GM19455 (cell line): Measurements from ENCODE around the gene KRTAP9-9.
"Not testable (repeated sequence)": the region's sequence is repeated elsewhere in the genome, so short reads cannot be mapped to it uniquely, and the experiment has no call there.

Source experiments
- ATAC-seq: cut with Tn5 transposase; IDR thresholded peaks from one replicate; pipeline ENCODE4 v1.9.1; 2021; ENCODE audit not compliant: unreplicated experiment

The KRTAP9-9 gene

DNA sequence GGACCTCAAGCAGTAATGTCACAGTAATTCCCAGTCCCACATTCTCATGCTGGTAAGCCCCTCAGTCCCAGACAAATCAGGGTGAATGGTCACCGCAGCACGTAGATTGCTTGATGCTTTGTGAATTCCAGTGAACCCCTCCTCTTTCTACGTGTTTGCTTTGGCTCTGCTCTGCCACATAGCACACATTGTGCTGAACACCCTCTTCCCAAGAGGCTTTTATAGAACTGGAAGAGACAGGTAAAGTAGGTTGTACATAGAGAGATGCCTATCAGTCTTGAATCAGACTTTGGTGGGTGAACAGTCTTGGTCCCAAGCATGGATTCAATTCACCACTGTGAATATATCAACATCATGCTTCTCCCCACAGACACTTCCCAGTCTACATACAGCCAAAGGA is 9.4 kb downstream of the KRTAP9-9 start:
- no peak for ATAC-seq

DNA sequence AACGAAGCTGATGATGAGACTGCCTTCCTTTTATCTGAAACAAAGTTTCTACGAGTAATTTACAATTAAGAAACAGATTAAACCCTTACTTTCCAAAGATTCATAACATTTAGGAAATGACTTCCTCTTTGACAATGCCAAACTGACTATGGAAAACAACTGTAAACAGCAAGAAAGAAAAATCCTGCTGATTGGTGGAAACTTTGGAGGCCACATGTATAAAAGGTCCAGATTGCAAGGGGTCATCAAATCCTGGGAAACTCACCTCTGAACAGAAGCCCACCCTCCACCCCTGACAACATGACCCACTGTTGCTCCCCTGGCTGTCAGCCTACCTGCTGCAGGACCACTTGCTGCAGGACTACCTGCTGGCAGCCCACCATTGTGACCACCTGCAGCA is 9.9 kb downstream of the KRTAP9-9 start, which contains the start of gene KRTAP9-6:
TSS of gene KRTAP9-6 (plus strand) at position 301 of the 400 bp plus-strand sequence. CDS start at position 301, 0 bp downstream.
- ATAC-seq, result no peak

DNA sequence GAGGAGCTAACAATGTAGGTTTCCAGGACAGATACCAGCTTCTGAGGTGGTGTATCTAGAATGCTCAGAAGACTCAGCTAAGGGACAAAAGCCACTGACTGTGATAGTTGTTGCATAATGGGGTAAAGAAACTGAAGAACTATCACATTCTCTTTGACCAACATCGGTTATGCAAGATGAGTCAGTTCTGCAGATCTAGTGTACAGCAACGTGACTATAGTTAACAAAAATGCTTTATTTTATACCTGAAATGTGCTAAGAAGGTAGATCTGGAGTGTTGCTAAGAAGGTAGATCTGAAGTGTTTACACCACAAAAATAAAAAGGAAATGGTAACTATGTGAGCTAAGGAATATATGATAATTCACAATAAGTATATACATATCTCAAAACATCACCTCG is 12.5 kb downstream of the KRTAP9-9 start:
- ATAC-seq, result no peak

DNA sequence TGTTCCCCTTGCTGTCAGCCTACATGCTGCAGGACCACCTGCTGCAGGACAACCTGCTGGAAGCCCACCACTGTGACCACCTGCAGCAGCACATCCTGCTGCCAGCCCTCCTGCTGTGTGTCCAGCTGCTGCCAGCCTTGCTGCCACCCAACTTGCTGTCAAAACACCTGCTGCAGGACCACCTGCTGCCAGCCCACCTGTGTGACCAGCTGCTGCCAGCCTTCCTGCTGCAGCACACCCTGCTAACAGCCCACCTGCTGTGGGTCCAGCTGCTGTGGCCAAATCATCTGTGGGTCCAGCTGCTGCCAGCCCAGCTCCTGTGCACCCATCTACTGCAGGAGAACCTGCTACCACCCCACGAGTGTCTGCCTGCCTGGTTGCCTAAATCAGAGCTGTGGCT is 16.1 kb downstream of the KRTAP9-9 start:
- not testable (repeated sequence) for ATAC-seq

DNA sequence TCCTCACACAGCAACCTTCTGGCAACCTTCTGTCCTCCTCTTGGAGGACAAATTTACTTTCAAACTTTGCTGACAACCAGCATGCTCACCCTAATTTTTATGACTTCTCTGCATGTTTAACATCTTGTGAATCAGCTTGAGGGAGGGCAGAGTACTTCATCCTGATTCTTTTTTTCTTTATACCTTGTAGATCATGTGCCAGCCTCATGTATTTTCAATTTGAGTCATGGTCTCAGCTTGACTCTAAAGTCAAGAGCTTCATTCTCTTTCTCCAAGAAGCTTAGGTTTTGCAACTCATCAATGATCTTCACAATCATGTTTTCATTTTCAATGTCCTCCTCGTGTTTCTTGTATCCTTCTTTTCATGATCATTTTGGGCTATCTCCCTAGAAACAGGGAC is 16.7 kb downstream of the KRTAP9-9 start:
- no peak for ATAC-seq

DNA sequence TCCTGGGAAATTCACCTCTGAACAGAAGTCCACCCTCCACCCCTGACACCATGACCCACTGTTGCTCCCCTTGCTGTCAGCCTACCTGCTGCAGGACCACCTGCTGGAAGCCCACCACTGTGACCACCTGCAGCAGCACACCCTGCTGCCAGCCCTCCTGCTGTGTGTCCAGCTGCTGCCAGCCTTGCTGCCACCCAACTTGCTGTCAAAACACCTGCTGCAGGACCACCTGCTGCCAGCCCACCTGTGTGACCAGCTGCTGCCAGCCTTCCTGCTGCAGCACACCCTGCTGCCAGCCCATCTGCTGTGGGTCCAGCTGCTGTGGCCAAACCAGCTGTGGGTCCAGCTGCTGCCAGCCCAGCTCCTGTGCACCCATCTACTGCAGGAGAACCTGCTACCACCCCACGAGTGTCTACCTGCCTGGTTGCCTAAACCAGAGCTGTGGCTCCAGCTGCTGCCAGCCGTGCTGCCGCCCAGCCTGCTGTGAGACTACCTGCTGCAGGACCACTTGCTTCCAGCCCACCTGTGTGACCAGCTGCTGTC is 20.5 kb downstream of the KRTAP9-9 start, which contains the start of gene KRTAP9-7:
TSS of gene KRTAP9-7 (plus strand) at position 51 of the 543 bp plus-strand sequence. CDS start at position 51, 0 bp downstream.
- not testable (repeated sequence) for ATAC-seq

DNA sequence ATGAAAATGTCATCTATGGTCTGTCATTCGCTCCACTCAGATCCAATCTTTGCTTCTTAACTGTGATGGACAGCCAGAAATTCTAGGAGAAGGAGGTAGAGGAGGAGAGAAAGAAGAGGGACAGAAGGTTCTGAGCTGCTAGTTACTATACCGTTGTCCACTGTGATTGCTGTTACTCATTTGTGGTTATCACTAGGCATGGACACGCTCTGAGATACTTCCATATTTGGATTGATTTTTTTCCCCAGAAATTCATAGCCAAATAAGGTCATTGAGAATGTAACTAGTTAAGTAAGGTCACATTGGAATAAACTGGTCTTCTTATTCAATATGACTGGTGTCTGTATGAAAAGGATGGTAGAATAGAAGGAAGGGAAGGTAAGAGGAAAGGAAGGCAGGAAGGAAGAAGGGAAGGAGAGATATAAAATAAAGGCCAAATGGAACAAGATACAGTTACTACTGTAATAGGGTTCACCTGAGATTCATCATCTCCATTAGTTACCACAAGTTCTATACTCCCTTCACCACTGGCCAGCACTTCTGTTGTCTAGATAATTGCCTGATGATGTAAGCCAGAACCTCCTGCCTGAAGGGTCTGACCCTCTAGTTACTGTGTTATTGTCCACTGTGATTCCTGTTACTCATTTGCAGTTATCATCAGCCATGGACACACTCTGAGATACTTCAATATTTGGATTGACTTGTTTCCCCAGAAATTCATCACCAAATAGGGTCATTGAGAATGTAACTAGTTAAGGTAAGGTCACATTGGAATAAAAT is 23.2 kb downstream of the KRTAP9-9 start:
- no peak for ATAC-seq

DNA sequence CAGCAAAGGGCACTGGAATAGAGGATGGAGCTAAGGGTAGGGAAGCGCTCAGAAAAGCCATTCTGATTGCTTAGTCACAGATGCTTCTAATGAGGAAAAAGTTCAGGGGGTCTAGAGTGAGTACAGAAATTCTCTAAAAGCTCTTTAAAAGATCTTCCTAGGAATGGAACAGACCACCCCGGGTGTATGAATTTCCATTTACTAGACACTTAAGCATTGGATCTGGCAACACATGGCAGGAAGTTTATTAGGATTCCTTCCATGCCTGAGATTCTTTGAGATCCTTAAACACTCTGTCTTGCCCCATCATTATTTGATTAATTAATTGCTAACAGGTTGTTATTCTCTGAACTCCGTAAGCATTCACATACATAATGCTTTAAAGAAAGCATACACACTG is 28.9 kb downstream of the KRTAP9-9 start:
- ATAC-seq, result no peak

DNA sequence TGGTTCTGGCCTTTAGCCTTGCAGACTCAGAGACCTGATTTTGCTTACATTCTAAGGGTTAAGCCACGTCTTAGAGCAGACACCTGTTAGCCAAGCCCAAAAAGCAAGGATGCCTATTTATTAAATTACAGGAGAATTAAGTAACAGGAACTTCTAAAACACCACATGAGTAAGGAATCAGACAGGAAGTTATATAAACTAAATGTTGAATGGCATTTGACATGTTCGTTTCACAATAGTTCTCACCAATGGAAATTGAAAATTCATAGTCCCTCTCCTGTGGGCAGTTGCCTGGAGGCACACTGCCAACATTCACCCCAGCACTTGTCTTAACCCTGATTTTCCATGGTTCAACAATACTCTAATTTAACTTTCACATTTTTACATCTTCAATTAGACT is 29.4 kb downstream of the KRTAP9-9 start:
- ATAC-seq, result no peak

DNA sequence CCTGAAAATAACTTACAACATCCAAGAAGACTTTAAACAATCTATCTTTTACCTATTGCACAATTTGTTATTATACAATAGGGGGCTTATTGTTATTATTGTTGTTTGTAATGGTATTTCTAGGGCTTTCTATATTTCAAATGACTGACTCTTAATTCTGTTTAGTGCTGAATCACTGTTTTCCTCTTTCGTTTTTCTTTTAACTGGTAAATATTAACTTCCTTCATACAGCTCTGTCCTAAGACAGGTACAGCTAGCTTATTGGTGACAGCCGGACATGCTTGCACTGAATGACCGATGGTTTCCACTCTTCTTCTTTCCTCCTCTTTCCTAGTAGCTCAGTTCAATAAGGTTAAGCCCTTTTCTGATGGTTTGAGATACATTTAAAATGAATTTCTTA is 31.9 kb downstream of the KRTAP9-9 start:
- ATAC-seq, result no peak

DNA sequence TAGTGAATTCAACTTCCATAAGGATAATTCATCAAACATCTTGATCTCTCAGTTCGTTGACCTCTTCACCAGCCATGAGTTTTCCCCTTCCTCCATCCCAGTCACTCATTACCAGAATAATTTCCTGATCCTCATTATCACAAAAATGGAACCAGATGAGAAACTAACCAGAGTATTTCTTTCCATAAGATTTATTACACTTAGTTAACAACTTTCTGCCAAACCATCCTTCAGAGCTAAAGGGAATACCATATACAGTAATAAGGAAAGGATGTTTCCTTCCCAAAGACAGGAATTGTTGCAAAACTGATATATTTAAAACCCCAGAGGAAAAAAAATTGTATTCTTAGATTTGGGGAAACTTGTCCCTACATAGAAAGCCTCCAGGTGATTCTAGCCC is 38.8 kb downstream of the KRTAP9-9 start:
- ATAC-seq, result no peak

DNA sequence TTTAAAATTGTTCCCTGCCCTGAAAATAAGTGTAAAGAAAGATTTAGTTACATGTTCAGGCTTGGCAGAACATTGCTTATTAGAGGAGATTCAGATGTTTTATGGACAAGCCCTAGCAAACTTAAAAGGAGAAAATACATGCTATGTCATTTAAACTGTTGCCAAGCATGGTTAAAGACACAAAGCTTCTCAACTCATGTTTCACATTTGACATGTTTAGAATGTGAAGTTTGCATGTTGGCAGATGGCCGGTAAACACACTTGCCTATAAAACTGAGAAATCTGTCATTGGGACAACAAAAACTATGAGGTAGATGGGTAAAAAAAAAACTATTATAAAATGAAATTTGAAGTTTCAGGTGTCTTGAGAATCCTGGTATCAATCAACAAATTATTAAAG is 41.7 kb downstream of the KRTAP9-9 start:
- no peak for ATAC-seq

DNA sequence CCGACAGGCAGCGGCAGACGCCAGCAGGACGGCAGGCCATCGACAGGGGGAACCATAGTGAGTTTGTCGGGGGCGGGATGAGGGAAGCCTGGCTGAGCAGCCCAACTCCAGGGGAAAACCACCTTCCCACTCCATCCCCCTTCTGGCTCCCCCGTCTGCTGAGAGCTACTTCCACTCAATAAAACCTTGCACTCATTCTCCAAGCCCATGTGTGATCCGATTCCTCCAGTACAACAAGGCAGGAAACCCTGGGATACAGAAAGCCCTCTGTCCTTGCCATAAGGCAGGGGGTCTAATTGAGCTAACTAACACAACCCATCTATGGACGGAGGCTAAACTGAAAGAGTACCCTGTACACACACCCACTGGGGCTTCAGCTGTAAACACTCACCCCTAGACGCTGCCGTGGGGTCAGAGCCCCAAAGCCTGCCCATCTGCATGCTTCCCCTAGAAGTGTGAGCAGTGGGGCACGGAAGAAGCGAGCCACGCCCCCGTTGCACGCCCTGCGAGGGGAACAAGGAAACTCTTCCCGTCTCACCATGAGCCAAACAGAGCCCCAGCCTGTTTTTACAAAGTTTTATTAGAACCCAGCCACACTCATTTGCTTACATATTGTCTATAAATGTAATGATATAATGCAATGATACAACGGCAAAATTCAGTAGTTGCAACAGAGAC is 43.4 kb downstream of the KRTAP9-9 start:
- ATAC-seq, result no peak

DNA sequence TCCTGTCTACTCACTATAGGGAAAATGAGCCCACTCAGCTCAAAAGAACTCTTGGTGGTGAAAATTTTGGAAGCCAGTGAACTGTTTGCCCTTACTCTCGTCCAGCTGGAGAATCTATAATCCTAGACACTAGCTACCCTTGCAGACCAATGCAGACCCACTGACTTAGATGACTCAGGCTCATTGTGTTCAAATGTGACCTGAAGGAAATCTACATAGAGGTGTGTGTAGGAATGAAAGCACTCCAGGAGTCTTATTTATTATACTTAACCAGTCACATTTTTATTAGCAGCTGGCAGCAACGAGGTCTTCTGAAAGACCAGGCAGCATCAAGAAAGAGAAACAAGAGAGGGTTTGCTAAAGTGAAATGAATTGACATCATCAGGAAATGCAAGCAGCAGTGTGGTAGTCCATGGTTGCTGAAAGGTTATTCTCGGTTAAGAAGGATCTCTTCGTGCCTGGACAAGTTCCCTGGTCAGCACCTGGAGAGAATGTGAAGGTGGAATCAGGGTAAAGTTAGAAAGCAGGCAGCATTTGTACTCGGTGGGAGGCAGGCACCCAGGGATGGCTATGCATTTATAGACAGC is 46.1 kb downstream of the KRTAP9-9 start:
- no peak for ATAC-seq

DNA sequence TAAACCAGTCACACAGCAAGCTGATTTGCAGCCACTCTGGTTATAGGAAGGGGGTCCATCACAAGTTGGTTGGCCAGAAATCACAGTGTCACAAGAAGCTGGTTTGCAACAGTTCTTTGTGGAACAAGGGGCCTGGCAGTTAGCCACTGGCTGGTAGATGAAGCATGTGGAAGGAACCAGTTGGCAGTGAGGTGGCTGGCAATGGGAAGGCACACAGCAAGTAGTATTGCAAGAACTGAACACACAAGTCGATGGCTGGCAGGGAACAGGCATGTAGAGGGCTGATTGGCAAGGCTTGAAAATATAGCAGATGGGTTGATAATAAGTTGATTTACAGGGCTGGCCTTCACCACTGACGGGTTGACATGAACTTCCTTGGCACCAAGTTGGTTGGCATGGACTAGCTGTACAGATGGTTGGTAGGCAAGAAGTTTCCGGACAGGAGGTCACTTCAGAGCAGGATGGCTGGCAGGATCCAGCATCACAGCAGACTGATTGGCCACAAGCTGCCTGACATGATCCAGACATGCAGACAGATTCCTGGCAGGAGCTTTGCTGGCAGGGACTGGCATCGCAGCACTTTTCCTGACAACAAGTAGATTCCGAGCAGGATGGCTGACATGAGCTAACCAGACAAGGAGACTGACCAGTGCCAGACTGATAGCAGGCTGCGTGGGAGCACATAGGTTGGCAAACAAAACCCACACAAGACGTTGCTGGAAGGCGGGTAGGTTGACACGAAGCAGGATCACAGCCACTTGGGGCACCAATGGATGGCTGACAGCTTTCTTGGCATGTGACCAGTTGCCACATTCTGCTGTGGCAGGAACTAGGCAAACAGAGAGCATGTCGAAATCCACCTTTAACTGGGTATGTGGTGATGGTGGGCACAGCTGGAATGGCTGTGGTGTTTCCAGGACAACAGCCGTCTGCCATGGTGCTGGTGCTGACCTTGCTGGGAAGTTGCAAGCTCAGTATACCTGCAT is 47.0 kb downstream of the KRTAP9-9 start, which contains the start of gene KRTAP29-1:
TSS of gene KRTAP29-1 (minus strand) at position 936 of the 986 bp plus-strand sequence. CDS start at position 936, 0 bp downstream.
- ATAC-seq, result no peak

DNA sequence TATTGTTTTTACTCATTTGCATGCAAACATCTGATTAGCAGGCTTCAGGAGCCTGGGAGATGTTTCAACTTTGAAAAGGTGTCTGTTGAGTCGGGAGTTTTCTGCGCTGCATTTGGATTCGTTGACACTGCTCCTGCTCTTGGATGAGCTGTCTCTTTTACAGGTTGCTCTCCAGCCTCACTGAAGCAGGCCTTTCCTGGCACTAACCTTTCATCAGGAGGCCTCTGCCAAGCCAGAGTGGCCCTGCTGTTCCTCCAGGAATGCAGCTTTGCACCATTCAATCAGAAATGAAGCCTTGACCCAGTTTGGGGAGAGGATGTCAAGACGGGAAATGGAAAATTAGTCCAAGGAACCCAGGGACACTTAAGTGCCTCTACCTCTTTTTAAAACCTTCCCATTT is 47.8 kb downstream of the KRTAP9-9 start:
- ATAC-seq, result no peak

DNA sequence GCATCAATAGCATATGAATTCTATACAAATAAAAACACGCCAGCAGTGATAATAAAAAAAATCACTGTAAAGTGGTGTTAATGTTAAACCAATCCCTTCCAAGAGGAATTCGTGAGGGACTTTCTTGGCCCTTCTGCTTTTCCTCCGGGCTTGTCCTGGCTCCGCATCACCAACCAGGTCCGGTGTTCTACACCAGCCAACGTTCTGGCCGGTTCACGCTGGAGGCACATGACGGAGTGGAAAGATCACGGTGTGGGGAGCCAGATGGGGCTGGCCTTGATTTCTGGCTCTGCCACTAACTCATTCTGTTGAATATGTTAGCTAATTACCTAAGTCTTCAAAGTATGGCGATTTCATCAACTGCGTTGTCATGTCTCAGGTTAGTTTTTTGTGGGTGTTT is 48.9 kb downstream of the KRTAP9-9 start:
- no peak for ATAC-seq
